ENCODE measurements around the gene COQ8A.
"Not testable (repeated sequence)": the region's sequence is repeated elsewhere in the genome, so short reads cannot be mapped to it uniquely, and the experiment has no call there.

COQ8A gene

DNA sequence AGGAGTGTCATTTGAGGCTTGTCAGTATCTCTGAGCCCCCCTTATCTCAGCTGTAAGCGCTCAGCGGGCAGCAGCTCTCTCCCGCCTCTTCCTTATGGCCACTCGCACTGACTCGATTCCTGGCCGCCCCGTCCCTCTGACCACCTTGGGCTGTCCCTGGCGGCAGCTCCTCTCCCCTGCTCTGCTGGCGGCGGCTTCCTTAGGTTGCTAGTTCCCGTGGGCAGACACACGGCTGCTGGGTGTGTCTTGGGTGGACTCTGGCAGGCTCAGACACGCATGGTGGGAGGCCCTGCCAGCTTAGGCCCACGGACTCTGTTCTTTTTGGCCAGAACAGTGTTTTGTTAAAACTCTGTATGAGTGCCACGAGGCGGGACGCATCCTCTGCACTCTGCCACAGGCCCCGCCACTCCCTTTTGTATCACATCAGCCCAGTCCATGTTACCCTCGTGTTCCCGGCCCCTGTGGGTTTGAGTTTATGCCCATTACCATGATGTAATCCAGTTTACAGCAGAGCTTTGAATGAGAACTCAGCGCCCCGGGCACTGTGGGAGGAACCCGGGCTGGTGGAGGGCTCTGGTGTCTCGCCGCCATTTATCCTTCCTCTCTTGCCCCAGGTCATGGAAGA lies 45.9 kb downstream of the COQ8A start:
- DNase-seq = no peak

DNA sequence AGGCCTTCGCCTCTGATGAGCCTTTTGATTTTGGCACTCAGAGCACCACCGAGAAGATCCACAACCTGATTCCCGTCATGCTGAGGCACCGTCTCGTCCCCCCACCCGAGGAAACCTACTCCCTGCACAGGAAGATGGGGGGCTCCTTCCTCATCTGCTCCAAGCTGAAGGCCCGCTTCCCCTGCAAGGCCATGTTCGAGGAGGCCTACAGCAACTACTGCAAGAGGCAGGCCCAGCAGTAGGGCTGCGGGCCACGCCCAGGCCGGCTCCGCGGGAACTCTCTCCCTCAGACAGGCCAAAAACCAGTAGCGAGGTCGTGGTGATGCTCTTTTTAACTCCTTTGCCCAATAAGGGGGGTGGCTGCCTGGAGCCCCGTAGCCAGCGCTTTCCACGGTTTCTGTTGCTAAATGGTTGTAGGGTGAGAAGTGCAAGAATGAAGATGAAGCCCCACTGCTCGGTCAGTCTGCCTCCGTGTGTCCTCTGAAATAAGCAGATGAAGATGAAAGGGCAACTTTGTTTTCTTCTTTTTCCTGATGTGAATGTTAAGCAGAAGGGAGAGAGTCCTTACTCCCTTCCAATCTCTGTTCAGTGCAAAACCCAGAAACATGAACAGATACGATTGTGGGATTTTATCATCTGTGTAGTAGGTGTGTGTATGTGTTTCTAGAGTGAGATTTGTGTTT lies 46.5 kb downstream of the COQ8A start:
- DNase-seq = no peak

DNA sequence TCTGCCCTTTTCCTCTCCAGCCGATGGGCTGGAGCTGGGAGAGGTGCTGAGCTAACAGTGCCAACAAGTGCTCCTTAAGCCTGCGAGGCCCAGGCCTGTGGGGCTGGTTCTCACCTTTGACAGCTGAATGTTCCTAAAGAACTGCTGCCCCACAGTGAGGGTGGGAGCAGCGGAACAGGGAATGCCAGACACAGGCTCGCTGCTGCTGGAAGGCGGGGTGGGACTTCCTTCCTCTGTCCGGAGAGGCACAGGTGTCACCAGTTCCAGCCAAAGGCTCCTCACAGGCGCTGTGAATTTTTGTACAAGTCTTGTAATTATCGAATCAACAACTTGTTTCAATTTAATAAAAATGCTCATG lies 47.1 kb downstream of the COQ8A start:
- no peak for DNase-seq

DNA sequence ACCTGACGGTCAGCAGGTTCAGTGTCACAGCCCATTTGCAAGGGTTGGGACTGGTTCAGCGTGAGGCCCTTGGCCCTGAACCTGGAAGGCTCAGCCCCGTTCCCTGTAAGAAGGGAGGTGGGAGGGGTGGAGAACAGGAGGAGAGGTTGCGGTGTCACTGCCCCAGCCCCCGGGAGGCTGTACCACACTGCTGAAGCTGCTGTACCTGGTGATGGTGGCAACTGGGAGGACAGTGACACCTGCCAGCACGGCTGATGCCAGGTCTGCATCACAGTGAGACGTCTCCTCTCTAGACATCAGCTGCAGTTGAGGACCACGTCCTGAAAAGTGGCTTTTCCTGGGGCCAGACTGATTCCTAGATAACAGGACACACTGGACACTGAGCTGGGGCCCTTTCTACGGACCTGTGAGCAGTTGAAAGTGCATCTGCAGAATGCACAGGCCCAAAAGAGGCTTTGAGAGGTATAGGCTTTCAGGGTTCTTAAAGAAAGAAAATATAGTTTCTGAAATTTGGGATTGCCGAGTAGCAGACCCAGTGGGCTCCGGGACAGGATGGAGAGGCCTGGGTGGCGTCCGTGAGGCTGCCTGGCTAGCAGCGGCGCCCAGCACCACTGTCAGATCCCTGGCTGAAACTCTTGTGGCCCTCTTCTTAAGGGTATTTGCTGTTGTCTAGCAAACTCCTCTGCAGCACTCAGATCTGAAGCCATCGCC lies 47.7 kb downstream of the COQ8A start:
- no peak for DNase-seq

DNA sequence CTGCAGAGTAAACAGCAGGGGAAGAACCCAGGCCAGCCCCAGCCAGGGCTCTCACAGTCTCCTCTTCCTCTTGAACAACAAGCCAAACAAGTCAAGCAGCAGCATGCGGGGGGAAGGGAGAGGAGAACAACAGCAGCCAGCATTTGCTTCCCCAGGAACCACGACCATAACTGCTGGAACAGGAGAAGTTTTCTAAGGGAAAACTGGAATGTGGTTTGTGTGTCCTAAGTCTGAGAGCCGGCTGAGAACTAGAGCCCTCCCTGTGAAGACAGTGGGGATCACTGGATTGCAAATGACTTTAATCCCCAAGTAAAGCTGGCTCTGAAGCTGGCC lies 48.2 kb downstream of the COQ8A start:
- no peak for DNase-seq

DNA sequence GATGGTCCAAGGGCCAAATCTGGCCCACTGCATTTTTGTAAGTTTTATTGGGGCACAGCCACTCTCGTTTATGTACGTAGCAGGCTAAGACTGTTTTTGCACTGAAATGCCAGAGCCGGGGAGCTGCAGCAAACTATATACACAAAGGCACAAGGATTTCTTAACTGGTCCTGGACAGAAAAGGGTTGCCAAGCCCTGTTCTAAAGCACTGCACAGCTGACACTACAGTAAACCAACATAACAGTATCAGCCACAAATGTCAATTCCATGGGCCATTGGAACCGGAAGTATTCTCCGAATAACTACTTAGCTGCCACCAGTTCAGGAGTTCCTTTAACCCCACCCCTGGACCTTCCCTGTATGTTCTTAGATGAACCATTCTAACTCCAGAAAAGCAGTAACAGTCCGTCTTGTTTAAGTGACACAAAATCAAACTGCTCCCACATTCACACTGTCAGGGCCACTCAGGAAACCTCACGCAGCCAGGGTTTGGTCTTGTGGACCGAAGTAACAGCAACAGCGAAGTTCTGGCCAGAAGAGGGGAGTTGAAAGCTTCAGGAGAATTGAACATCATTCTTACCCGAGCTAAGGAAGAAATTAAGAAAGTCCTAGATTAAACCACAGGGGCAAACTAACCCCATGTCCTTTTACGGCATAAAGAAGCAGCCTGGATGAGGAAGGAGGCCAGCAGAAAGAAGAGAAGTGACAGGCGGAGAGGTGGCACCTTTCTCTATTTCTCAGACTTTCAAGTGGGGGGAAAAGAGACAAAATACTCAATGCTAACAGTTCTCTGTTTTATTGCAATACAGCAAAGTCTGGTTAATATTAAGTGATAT lies 49.2 kb downstream of the COQ8A start:
- no peak for DNase-seq

DNA sequence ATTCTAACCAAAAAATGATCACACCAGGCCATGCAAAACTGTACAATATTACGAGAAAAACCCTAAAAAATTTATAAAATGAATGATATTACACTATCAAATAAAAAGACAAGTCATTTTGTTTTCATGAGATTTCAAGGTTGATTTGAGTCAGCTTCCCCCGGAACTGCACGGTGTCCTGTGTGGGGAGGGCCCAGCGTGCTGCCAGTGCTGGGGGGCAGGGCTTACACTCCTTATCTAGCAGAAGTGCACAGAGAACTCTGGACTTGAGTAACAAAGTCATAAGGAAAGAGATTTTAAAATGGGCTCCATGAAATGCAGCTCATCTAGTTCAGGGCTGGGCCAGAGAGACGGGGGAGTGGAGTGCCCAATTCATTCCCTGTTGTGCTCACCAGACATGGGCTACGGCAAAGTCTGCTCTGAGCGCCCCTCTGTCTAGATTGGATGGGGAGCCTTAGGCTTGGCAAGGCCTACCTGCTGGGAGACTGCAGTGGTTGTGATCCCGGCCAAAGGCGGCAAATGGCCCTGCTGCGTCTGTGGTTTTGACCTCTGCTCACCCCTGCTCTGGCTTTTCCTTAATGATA lies 50.1 kb downstream of the COQ8A start:
- DNase-seq = no peak

DNA sequence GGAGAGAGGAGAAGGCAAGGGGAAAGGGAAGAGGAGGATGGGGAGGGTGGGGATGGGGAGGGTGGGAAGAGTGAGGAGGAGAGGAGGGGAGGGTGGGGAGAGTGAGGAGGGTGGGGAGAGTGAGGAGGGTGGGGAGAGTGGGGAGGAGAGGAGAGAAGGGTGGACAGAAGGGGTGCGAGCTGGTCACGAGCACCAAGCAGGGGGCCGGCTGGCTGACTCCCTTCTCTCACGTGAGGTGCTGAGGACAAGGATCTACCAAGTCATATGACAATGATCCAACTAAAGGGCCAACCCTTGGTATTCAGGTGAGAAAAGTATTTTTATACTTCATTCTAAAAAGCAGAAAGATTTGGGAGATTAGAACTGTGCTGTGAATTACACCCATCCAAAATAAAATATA lies 51.8 kb downstream of the COQ8A start:
- no peak for DNase-seq

DNA sequence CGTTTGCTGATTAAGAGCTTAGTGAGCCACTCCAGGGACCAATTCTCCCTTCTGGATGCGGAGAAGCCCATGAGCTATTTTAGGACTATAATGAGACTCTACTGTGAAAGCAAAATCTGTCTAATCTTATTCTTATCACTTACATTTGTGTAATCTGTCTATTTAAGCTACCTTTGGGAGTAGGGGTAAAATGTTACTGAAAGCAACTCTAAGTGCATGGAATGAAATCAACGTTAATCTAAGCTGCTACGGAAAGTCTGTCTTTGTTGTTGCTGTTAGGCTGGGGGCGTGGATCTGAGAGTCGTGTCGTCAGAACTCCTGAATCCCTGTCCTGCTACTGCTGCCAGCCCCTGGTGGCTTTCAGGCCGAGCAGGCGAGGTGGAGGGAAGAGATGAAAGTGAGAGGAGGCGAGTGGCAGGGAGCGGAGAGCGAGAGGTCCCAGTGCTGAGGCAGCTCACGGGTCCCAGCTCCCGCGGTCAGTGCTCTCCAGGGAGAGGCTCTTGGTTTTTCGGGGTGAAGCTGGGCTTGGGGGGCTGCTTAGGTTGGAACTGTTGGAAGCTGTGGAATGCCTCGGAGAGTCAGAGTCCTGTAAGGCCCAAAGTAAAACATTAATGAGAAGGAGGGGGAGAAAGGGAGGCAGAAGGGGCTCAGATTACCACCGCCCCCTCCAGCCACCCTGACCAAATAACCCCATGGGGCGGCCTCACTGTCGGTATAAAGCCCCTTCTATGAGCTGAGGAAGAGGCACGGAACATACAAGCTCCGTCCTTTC lies 53.9 kb downstream of the COQ8A start:
- no peak for DNase-seq

DNA sequence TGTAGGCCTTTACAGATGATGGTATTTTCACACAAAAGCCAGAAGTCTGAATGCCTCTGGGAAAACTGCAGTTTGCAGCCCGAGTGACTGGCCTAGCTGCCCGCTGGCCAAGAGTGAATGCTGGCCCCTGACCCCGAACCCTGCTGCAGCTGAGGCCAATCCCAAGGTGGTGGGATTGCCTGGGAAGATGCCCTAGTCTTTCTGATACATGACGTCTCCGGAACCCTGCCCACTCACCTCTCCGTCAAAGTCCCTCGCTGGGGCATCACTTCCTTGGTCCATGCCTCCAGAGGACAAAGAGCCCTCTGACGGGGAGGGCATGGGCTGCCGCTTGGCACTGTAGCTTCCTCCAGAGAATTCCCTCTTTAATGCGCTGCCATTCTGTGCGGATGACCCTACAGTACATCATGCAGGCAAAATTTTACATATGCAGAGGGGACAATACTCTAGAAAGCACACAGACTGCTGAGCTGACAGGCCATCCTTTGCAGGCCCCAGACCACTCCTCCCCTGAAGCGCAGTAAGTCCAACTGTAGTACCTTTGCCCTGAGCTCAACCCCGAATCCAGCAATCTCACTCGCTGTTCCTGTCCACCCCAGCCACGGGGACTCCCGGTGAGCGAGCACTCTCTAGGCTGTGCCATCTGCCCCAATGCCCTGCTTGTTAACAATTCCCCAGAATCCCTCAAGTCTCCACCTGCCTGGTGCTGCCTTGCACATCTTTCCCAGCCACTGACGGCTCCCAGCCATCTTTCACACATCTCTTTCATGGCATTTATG lies 54.7 kb downstream of the COQ8A start:
- DNase-seq = no peak

DNA sequence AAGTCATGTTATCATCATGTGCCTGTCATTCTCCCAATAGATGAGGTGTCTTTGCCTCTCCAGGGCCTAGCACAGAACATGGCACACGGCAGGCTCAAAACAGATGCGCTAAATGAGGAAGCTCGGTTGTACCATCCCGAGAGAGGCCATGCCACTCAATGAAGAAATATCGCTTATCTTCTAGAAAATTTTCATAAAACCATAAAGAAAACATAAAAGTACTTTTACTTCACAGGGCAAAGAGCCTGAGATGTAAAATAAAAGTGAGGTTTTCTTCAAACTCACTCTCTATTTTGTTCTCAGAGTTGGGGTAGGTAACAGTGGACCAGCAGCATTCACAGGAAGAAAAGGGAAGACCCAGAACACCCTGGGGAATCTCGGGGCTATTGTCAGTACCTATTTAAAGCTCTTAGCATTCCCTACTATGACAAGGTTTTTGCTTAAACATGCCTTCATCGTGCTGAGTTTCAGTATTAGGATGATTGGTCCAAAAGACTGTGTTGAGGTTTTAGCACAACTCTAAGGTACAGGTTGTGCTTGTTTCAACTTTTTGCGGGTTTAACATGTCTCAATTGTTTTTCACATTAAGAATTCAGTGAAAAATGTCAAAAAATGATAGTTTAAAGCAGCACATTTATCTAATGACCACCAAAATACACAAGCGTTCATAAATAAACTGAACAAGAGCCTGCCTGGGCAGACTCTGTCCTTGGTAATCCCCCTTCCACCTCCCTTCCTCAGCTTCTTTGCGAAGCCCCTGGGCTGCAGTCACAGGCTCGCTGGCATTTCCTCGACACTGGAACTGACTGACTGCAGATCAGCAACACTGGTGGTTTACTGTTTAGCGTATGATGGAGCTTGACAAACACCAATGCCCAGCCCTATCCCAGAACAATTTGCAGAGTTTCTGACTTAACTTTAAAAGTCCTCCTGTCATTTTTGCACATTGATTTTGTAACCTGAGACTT lies 55.6 kb downstream of the COQ8A start:
- no peak for DNase-seq

DNA sequence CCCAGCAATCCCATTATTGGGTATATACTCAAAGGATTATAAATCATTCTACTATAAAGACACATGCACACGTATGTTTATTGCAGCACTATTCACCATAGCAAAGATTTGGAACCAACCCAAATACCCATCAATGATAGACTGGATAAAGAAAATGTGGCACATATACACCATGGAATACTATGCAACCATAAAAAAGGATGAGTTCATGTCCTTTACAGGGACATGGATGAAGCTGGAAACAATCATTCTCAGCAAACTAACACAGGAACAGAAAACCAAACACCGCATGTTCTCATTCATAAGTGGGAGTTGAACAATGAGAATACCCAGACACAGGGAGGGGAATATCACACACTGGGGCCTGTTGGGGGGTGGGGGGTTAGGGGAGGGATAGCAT lies 59.5 kb downstream of the COQ8A start:
- DNase-seq = not testable (repeated sequence)

DNA sequence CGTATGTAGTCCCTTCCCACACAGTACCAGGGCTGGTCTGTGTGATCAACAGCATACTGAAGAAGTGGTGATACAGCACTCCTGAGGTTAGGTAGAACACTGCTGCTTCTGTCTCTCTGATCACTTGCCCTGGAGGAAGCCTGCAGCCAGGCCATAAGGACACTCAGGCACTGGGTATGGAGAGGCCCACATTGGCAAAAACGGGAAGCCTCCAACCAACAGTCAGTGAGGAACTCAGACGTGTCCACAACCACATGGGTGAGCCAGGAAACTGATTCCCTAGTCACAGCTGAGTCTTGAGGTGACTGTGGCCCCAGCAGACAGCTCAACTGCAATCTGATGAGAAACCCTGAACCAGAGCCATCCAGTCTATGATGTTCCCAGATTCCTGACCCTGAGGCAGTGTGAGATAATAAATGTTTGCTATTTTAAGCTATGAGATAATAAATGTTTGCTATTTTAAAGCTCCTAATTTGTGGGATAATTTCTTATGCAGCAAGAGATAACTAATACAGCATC lies 62.5 kb downstream of the COQ8A start:
- no peak for DNase-seq

DNA sequence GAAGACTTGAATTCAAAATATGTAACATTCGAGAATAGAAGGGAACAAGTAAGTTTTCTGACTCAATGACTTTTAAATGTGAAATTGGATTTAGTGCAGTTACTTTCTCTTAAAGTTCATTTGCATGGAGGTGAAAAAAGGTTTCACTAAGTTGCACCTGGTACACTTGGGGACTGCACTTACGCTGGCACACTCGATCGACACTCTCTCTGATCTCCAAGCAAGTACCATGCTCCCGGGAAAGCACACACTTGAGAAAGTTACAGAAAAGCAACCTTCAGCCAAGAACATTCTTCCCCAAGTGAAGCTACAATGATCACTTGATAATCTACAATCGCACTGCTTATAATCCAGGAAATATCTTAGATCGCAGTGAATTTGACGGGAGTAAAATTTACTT lies 63.1 kb downstream of the COQ8A start:
- no peak for DNase-seq

DNA sequence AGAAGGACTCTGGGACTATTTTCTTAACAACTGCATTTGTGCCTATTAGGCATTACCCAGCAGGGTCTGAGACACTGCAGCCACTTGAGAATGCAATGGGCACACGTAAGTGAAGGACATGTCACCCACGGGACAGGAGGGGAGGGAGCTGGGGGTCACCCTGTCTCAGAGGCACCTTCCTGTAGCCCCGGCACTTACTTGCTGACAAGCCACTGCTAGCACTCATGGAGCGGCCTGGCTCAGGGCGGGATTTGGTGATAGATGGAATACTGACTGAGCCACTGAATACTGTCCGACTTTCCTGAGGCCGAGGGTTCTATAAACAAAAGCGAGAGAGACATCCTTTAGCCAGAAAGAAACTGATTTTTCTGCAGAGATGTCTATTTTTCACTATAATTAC lies 64.7 kb downstream of the COQ8A start:
- DNase-seq = no peak

DNA sequence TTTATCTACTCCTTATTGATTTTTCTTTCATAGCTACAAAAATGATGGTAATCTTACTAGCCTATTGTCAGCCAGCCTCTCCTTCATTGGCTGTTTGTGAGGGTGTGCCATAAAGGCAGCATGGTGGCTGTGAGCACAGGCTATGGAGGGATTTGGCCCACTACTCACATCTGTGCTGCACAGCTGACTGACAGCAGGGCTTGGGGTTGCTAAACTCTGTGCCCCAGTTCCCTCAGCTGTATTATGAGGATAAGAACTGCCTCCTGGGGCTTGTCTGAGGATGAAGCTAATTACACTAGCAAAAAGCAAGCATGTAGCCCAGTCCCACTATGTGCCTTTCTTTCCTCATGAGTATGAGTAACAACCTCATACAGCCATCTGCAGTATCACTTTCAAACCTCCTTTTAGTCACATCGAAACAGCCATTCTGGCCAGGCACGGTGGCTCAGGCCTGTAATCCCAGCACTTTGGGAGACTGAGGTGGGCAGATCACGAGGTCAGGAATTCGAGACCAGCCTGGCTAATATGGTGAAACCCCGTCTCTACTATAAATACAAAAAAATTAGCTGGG lies 66.2 kb downstream of the COQ8A start:
- DNase-seq = no peak

DNA sequence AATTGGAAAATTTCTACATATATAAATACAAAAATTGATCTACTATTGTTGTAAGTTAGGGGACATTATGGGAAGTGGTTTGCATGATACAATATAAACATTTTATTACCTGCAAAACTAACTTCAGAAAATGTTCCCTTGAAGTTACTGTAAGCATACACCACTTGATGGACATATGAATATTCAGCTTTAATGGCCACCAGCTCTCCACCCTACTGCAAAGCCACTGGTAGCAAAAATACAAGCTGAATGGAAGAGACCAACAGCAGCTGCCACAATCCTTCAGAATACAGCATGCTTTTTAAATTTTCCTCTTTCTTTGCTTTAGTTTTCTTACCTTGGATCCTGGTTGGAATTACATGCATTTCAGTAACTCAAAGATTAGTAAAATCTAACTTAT lies 69.8 kb downstream of the COQ8A start:
- no peak for DNase-seq

DNA sequence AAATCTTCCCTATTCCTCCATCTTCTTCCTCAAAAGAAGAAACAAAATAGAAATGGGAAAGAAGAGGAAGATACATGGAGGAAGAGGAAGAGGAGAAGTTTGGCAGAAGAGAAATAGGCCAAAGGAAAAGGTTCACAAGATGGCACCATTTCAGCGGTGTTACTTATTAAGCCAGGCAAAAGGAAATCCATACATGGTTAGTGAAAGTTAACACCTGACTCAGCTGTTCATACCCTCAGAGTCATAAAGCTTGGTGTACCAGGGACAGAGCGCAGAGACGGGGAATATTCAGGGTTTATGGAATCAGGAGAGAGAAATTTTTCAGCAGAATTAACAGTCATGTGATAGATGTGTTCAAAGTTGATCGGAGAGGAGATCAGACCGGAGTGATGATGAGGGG lies 70.6 kb downstream of the COQ8A start:
- DNase-seq = no peak

DNA sequence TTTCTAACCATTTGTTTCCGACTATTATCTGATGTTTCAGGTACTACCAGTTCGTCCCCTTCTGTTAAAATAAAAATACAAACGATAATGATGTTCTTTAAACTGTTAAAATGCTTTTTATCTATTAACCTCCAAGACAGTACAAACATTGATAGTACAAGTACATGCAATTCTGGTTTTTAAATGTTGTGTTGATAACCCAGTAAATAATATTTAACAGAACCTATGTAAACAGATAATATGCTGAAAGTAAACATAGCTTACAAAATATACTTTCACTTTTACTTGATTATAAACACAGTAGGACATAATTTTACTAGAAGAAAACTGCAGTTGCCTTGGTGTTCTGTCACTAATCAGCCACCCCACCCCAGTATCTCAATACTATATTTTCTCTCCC lies 76.9 kb downstream of the COQ8A start:
- DNase-seq = no peak

DNA sequence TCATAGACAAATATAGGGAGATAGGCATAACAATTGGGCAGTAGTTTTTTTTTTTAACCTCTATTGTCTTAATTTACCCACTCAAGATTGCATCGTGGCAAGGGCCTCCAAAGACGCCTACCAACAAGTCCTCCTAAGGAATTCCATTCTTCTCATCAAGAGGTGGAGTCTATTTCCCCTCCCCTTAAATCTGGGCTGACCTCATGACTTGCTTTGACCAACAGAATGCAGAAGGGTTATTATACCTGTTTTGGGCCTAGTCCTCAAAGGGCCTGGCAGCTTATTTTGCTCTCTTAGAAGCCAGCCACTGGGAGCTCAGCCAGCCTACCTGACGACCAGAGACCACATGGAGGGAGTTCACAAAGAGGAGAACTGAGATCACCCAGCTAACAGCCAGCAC lies 92.3 kb downstream of the COQ8A start:
- DNase-seq = no peak
